Panc1 (cell line): ENCODE results near the gene P2RY12. TPM values are rescaled to one million over a fixed set of nuclear protein-coding genes. Genes with fewer than 3 reads are reported as not detected.

Experiments
- ATAC-seq: fragments of 200-7000 bp; cut with Tn5 transposase; 2 replicates; pipeline ENCODE4 v1.9.1; 2020; ENCODE audit warnings: mild to moderate bottlenecking, moderate library complexity
- BruUV-seq: library from RNA; stranded (reverse); fragments of 400-500 nt; replicated peaks from 2 replicates; lab custom pipeline; 2021; lab: Mats Ljungman, UMichigan
- CTCF ChIA-PET: fragments of 300-600 bp; sonication (Branson Sonifier 250); formaldehyde crosslinking; loops from one replicate; lab custom pipeline; 2022; ENCODE audit warnings: antibody characterized with exemption; lab: Charles Lee
- POLR2A ChIA-PET: fragments of 300-600 bp; sonication (Branson Sonifier 250); formaldehyde crosslinking; loops from one replicate; lab custom pipeline; 2022; ENCODE audit warnings: antibody characterized with exemption; lab: Charles Lee
- DNase-seq: peaks from one replicate; pipeline ENCODE4 v3.0.0-alpha.2; 2010; ENCODE audit warnings: low read depth, low spot score
- H3K27ac ChIP-seq: 2 replicates; pipeline ENCODE4 v1.5.1; 2011; ENCODE audit warnings: mild to moderate bottlenecking, low read length, inconsistent platforms
- H3K27me3 ChIP-seq: fragments of 200-500 bp; sonication (Bioruptor generic); 2 replicates; pipeline ENCODE4 v1.6.0; 2014; ENCODE audit warnings: low read length, inconsistent platforms; ENCODE audit not compliant: control insufficient read depth, insufficient read depth
- H3K36me3 ChIP-seq: fragments of 200-500 bp; sonication (Bioruptor generic); 2 replicates; pipeline ENCODE4 v1.5.1; 2014; ENCODE audit warnings: inconsistent platforms, mild to moderate bottlenecking, low read length, moderate library complexity; ENCODE audit not compliant: control insufficient read depth, insufficient read depth
- H3K4me1 ChIP-seq: 2 replicates; pipeline ENCODE4 v1.5.1; 2011; ENCODE audit warnings: inconsistent platforms, mild to moderate bottlenecking, low read length, moderate library complexity; ENCODE audit not compliant: control insufficient read depth, insufficient read depth
- H3K4me3 ChIP-seq, 2 experiments: 2 replicates each; pipeline ENCODE4 v1.5.1; 2011 to 2012; ENCODE audit warnings: low read depth in 2 of 2, low read length in 2 of 2, mild to moderate bottlenecking in 2 of 2, inconsistent platforms in 1 of 2, moderate library complexity in 1 of 2
- H3K9me3 ChIP-seq: fragments of 200-500 bp; sonication (Bioruptor generic); 2 replicates; pipeline ENCODE4 v1.5.1; 2014; ENCODE audit warnings: low read depth, mild to moderate bottlenecking, inconsistent platforms, low read length, moderate library complexity; ENCODE audit not compliant: control insufficient read depth, insufficient read depth
- POLR2AphosphoS5 ChIP-seq: IDR thresholded peaks from 2 replicates; pipeline ENCODE4 v1.6.1; 2012; ENCODE audit warnings: mild to moderate bottlenecking, low read depth, low read length, moderate library complexity
- SIN3A ChIP-seq: IDR thresholded peaks from 2 replicates; pipeline ENCODE4 v1.6.1; 2012; ENCODE audit warnings: low read depth, mild to moderate bottlenecking, low read length, moderate library complexity, borderline replicate concordance; ENCODE audit not compliant: insufficient read depth
- TCF7L2 ChIP-seq: IDR thresholded peaks from 2 replicates; pipeline ENCODE4 v1.6.1; 2011; ENCODE audit warnings: mild to moderate bottlenecking, low read depth, low read length, inconsistent platforms
- in situ Hi-C: cut with HindIII; loops from 2 replicates; pipeline ENCODE4 v1.10.0; 2016; ENCODE audit warnings: low sequenced_read_pairs, low pct_unique_long_range_greater_than_20kb
- intact Hi-C: fragments of 100-400 bp; cut with micrococcal nuclease; formaldehyde crosslinking; loops from one replicate; pipeline ENCODE4 v1.10.0; 2022; ENCODE audit not compliant: unreplicated experiment
- total RNA-seq: library from RNA; stranded (reverse); gene quantifications from one replicate; pipeline ENCODE4 v1.2.1, GENCODE V29; 2021; ENCODE audit not compliant: unreplicated experiment
- TF ChIP-seq, protein P1 (sequence below): fragments of 450-650 bp; IDR thresholded peaks from 2 replicates; pipeline ENCODE4 v1.5.1; 2017; ENCODE audit warnings: mild to moderate bottlenecking
- TF ChIP-seq, protein P2 (sequence below), 2 experiments: IDR thresholded peaks; 2 replicates each; pipeline ENCODE4 v1.6.1; 2011 to 2012; ENCODE audit warnings: low read depth in 2 of 2, control low read depth in 1 of 2, low read length in 1 of 2, mild to moderate bottlenecking in 1 of 2, moderate library complexity in 1 of 2; ENCODE audit not compliant: insufficient read depth in 1 of 2

Gene P2RY12
- total RNA-seq, 1 experiment from 2014 or later, result not detected

DNA sequence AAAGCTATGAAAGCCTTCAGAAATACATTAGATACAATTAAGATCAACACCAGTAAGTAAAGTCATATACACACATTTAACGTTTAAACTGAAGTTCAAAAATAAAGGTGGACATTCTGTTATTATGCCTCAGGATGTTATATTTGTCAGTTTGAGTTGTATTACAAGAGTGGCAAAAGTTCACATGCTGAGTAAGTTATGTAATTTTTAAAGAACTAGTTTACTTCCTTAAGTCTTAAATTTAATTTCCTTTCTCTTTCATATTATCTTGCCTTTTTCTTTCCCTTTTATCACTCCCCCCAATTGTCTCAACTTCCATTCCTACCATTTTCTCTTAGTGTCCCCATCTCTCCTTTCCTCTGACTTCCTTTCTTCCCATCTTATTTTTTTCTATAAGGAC is 63.0 kb downstream of the P2RY12 start:
- TF ChIP-seq, protein P1, sequence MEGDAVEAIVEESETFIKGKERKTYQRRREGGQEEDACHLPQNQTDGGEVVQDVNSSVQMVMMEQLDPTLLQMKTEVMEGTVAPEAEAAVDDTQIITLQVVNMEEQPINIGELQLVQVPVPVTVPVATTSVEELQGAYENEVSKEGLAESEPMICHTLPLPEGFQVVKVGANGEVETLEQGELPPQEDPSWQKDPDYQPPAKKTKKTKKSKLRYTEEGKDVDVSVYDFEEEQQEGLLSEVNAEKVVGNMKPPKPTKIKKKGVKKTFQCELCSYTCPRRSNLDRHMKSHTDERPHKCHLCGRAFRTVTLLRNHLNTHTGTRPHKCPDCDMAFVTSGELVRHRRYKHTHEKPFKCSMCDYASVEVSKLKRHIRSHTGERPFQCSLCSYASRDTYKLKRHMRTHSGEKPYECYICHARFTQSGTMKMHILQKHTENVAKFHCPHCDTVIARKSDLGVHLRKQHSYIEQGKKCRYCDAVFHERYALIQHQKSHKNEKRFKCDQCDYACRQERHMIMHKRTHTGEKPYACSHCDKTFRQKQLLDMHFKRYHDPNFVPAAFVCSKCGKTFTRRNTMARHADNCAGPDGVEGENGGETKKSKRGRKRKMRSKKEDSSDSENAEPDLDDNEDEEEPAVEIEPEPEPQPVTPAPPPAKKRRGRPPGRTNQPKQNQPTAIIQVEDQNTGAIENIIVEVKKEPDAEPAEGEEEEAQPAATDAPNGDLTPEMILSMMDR, result no peak
- TF ChIP-seq POLR2AphosphoS5, result no peak
- TF ChIP-seq SIN3A, result no peak
- TF ChIP-seq, protein P2, sequence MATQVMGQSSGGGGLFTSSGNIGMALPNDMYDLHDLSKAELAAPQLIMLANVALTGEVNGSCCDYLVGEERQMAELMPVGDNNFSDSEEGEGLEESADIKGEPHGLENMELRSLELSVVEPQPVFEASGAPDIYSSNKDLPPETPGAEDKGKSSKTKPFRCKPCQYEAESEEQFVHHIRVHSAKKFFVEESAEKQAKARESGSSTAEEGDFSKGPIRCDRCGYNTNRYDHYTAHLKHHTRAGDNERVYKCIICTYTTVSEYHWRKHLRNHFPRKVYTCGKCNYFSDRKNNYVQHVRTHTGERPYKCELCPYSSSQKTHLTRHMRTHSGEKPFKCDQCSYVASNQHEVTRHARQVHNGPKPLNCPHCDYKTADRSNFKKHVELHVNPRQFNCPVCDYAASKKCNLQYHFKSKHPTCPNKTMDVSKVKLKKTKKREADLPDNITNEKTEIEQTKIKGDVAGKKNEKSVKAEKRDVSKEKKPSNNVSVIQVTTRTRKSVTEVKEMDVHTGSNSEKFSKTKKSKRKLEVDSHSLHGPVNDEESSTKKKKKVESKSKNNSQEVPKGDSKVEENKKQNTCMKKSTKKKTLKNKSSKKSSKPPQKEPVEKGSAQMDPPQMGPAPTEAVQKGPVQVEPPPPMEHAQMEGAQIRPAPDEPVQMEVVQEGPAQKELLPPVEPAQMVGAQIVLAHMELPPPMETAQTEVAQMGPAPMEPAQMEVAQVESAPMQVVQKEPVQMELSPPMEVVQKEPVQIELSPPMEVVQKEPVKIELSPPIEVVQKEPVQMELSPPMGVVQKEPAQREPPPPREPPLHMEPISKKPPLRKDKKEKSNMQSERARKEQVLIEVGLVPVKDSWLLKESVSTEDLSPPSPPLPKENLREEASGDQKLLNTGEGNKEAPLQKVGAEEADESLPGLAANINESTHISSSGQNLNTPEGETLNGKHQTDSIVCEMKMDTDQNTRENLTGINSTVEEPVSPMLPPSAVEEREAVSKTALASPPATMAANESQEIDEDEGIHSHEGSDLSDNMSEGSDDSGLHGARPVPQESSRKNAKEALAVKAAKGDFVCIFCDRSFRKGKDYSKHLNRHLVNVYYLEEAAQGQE (IDR thresholded peaks at IDR 0.05; ENCODE audit: insufficient read depth in 1 of 2, low read depth in 2 of 2, low read length in 1 of 2), result no peak
- no peak for TF ChIP-seq TCF7L2

DNA sequence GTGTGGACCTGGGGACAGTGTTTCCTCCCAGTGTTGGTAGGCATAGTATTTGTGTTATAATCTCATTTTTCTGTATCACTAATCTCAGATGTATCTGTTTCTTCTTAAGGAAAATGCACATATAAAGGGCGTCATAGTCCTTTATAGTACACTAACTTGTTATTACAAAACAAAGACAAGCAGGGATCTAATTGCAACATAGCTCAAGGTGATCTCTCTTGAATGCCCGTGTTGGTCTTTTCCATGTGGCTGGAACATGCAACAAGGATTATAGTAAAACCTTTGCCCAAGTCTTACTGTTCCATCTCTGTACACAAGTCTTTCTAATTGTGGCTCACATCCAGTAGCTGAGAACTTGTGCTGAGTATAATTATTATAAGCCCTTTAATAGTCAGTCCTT is 64.4 kb downstream of the P2RY12 start:
- H3K4me1 ChIP-seq, result no peaks in the 10 kb centered on the region
- TF ChIP-seq SIN3A (no peak), POLR2AphosphoS5 (no peak)
- POLR2A ChIA-PET, result no interaction called here
- no peak overlapping the region for H3K27ac ChIP-seq
- BruUV-seq, result no TSS peak
- ATAC-seq (no peak), DNase-seq (no peak)
- no peak overlapping the region for H3K4me3 ChIP-seq
- no peaks in the 10 kb centered on the region for H3K9me3 ChIP-seq
- in situ Hi-C loops (no loop called here), intact Hi-C loops (no loop called here)
- no peaks in the 10 kb centered on the region for H3K27me3 ChIP-seq
- CTCF ChIA-PET, result no interaction called here
- H3K36me3 ChIP-seq, result no peaks in the 10 kb centered on the region

More for the DNA sequence above, 63.0 kb downstream of the P2RY12 start:
- Histone ChIP-seq H3K4me3 (no peak overlapping the region), H3K9me3 (no peaks in the 10 kb centered on the region), H3K27ac (no peak overlapping the region), H3K4me1 (no peaks in the 10 kb centered on the region), H3K36me3 (no peaks in the 10 kb centered on the region), H3K27me3 (no peaks in the 10 kb centered on the region)
- DNase-seq (no peak), ATAC-seq (no peak)
- ChIA-PET POLR2A (no interaction called here), CTCF (no interaction called here)
- intact Hi-C loops (no loop called here), in situ Hi-C loops (no loop called here)
- BruUV-seq, result no TSS peak

DNA sequence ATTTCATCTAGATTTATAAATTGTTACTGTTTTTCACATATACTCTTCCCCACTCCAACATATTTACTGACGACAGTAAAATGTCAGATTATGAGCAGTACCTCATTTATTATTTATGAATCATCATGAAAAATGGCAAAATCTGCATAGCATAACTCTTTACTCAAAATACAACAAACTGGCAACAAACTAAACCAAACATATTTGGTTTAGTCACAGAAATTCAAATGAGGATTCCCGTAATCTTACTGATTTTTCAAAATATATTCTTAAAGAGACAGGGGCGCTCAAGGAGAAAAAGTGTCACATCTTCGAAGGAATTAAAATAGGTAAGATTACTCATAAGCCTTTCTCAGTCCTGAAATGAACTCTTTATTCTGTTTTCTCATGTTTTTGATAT is 64.9 kb downstream of the P2RY12 start:
- Histone ChIP-seq H3K27me3 (no peaks in the 10 kb centered on the region), H3K27ac (no peak overlapping the region), H3K36me3 (no peaks in the 10 kb centered on the region), H3K4me1 (no peaks in the 10 kb centered on the region), H3K4me3 (no peak overlapping the region), H3K9me3 (no peaks in the 10 kb centered on the region)
- in situ Hi-C loops (no loop called here), intact Hi-C loops (no loop called here)
- no peak for DNase-seq
- TF ChIP-seq TCF7L2 (no peak), POLR2AphosphoS5 (no peak), SIN3A (no peak)
- TF ChIP-seq, protein P2 (IDR thresholded peaks at IDR 0.05; ENCODE audit: insufficient read depth in 1 of 2, low read depth in 2 of 2, low read length in 1 of 2), result no peak
- TF ChIP-seq, protein P1, result no peak
- POLR2A ChIA-PET, result no interaction called here
- CTCF ChIA-PET, result no interaction called here
- BruUV-seq, result no TSS peak
- no peak for ATAC-seq
